HG03060 (cell line): ENCODE results near the gene PSMC3IP.

Experiments used
- ATAC-seq: cut with Tn5 transposase; IDR thresholded peaks from one replicate; pipeline ENCODE4 v1.9.1; 2021; ENCODE audit warnings: low read depth, moderate number of reproducible peaks; ENCODE audit not compliant: unreplicated experiment

PSMC3IP gene

DNA sequence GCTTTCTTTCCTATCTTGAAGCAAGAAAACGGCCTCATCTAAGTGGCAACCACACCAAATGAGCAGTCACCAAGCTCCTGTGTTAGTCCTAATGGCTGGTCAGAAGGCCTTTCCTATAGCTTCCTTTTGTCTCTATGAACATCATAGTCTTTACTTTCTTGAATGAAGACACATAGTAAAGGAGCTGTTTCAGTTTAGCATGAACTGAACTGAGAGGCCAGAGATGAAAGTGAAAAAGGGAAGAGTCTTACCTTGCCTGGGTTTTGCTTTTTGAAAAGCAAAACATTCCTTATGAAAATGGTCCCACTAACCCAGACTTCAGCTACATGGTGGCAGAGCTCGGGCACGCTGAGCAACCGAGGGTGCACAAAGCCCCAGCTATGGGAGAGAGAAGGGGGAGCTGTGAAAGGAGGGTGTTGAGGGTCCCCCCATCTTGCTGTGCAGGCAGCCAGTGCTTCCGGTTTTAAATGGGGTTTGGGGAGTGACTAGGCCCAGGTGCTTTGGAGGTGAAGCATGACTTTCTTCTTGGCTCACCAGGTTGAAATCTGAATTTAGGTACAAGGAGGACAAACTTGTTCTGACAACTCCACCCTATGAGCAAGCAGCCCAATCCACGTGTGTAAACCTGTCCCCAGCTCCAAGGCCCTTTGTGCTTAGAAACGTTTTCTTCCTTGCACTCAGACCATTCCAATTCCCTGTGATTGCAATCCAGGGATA, 9.1 kb upstream of the PSMC3IP start:
- ATAC-seq = no peak

- ATAC-seq = no peak
These were observed 7.8 kb upstream of the PSMC3IP start for GRCh38 chr17:42585353-42585752.

DNA sequence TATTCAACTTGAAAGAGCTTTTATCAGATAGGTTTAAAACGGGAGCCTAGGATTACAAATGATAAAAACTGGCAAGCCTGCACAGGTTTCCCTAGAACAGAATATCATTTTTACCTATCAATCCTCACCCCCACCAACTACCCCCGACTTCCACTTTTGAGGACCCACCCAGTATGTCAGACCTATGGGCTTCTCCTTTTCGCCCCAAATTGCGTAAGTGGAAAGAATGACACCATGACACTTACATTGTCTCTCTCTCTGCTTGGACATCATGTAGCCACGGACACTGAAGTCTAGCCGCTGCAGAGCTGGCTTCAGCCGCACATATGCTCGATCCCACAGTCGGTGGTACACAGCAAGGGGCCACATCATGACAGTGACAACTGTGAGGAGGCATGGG, 7.4 kb upstream of the PSMC3IP start:
- no peak for ATAC-seq

- ATAC-seq = no peak
These were observed 4.3 kb upstream of the PSMC3IP start for GRCh38 chr17:42581744-42582270.

GRCh38 chr17:42579794-42580551, 2.4 kb upstream of the PSMC3IP start:
- no peak for ATAC-seq

GRCh38 chr17:42578282-42578869, 847 bp upstream of the PSMC3IP start:
- ATAC-seq = no peak

DNA sequence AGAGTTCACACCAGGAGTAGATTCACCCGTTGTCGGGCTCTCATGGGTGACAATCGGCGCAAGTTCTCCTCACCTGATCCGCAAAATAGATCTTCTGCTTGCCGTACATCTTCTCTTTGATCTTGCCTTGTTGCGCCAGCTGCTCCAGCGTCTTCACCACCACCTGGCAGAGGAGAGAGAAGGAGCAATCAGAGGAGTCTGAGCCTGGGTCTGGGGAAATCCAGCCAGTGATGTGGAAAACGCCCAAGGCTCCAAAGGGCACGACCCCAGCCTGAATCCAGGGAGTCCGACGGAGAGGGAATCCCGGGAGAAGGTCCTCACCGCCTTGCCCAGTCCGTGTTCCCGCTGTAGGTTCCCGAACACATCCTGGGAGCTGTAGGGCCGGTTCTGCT, 393 bp downstream of the PSMC3IP start:
- ATAC-seq = no peak

GRCh38 chr17:42574463-42574862, 3.1 kb downstream of the PSMC3IP start:
- ATAC-seq = no peak

GRCh38 chr17:42573095-42573494, 4.4 kb downstream of the PSMC3IP start:
- ATAC-seq = no peak

DNA sequence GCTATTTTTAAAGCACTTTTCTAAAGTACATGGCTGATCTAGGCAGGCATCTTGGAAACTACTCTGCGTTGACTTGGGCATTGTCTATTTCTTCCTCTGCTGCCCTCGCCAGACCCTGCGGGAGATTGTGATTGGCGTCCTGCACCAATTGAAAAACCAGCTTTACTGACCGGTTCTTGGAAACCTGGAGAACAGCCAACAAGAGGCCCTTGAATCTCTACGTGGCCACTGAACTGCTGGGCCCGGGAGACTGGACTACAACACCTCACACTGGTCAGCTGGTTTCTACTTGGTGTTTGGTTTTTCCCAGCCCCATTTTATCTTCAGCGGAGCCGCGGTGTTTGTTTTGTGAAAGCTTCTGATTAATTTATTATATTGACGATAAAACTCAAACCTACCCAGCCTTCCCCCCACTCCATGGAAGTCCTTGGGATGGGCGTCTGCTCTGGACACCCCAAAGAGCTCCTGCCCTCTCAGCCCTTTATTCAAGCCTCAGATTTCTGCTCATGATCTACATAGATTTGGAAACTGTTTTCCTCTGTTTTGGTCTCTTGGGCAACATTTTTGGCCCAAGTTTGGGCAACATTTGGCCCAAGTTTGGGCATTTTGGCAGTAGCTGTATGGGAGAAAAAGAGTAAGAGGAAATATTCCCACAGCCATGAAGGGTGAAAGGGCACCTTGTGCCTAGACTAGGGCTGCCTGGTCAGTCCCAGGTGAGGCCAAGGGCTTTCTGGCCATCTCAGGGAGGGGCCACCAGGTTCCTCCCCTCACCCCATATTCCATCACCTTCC, 5.9 kb downstream of the PSMC3IP start:
- no peak for ATAC-seq

DNA sequence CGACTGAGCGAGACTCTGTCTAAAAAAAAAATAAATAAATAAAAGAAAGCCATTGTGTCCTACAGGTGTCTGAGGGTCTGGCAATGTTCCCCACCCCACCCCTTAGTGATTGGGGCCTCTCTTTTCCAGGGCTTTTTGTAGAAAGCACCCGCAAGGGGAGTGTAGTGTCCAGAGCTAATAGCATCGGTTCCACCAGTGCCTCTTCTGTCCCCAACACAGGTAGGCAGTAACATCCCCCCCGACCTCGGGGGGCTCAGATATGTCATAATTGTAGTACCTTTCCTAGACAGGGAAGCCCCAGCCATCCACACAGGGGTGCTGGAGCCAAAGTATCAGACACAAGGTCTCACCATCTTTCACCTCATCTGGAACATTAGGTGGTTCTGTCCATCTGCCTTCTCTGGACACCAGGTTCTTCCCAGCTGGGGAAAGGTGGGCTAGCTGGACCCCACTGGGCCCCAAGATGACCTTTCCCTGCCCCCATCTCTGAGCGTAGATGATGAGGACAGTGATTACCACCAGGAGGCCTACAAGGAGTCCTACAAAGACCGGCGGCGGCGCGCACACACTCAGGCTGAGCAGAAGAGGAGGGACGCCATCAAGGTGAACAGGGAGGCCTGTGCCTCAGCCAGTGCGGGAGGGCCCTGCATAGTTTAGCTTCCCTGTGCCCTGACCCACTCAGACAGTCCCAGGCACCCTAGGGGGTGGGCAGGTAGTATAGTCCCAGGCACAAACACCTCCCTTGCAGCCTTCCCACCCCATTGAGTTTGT, 9.0 kb downstream of the PSMC3IP start:
- no peak for ATAC-seq

DNA sequence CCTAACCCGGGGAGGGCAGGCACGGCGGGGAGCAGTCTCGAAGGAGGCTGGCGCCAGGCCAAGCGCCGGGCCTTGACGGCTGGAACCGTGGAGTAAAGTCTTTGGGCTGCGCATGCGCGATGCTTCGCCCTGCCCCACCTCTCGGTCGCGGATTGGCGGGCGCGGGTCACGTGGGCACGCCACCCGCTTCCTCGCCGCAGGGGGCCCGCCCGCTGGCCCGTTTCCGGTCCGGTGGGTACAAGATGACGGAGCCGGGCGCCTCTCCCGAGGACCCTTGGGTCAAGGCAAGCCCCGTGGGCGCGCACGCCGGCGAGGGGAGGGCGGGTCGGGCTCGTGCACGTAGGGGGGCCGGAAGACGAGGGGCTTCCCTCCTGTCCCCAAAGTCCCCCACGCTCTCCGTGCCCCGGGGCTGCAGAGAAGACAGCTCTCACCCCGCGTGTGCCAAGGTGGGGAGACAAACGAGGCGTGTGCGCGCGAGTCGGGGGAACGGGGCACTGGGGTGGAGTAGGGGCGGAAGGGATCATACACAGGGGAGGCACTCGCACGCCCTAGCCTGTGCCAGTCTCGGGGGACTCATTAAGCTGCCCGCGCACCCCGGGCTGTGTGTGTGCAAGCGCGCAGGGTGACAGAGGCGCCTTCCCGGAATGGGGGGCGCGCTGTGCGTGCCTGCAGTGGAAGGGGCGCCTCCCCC, 10.5 kb downstream of the PSMC3IP start, which contains the start of gene MLX:
MLX (plus strand) TSS at position 218 of the 691 bp plus-strand sequence; CDS start at position 243, 25 bp downstream.
- no peak for ATAC-seq

DNA sequence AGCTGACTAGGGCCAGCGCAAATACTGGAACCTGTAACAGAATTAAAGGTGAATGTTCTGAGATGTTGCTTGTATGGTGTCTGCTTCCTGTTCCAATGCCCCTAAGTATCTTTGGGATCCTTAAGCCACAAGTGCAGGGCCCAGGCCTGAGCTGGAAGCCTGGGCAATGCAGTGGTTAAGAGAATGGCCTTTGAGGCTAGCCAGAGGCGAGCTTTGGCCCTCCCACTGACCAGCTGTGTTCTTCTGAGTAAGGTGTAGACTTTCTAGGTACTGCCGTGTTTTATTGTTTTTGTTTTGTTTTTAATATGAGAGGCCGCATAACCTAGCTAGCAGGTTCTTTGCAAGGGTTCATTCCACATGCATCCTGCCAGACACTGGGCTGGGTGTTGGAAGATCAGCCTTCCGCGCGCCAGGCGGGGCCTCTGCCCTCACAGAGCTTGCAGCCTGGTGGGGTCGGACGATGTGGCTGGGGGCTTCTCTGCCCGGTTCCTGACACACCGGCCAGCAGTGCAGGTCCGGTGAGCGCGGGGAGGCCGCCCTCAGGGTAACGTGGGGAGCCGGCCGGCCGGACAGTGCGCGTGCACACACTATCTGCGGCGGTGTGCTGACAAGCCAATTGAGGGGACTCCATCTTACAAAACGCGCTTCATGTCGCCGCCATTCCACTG, 11.2 kb downstream of the PSMC3IP start:
- ATAC-seq = no peak

DNA sequence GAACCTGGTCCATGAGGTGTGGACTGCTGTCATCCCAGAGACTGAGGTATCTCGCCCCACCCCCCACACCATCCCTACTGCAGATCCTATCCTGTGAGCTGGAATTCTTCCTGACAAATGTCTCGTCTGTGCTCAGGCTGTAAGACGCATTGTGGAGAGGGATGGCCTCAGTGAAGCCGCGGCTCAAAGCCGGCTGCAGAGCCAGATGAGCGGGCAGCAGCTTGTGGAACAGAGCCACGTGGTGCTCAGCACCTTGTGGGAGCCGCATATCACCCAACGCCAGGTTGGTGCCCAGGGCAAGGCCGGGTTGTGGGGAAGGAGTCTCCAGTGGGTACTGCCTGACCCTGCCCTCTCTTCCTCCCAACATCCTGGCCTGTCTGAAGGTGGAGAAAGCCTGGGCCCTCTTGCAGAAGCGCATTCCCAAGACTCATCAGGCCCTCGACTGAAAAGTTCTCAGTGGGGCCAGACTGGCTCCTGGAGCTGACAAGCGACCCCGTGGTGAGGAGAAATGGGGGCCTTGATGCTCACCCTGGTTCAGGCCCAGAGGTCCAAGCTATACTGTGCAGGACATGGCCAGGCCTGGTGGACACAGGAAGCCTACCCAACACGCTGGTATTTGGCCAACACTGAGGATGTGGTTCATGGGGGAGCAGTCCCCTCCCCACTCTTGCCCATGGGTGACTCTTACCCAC, 11.9 kb downstream of the PSMC3IP start:
- ATAC-seq = no peak

DNA sequence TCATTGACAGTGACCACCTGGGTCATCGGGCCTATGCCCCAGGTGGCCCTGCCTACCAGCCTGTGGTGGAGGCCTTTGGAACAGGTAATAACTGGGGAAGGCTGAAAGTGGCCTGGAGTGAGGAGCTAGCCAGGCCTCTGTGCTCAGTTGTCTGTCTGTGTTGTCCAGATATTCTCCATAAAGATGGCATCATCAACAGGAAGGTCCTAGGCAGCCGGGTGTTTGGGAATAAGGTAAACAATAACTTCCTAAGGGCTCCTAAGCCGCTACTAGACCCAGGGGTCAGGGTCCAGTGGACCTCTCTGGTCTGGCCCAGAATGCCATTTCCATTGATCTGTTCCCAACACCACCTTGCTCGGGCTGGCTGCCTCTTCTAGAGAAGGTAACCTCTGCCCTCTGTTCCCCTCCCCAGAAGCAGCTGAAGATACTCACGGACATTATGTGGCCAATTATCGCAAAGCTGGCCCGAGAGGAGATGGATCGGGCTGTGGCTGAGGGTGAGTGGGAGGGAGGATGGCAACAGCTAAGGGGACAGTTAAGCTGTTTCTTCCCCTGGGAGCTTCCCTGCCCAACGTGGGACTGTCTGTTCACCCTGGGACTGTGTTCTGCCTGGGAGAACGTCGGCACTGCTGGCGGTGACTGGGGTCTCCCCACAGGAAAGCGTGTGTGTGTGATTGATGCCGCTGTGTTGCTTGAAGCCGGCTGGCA, 12.6 kb downstream of the PSMC3IP start:
- ATAC-seq = no peak

GRCh38 chr17:42563950-42564349, 13.6 kb downstream of the PSMC3IP start:
- no peak for ATAC-seq

DNA sequence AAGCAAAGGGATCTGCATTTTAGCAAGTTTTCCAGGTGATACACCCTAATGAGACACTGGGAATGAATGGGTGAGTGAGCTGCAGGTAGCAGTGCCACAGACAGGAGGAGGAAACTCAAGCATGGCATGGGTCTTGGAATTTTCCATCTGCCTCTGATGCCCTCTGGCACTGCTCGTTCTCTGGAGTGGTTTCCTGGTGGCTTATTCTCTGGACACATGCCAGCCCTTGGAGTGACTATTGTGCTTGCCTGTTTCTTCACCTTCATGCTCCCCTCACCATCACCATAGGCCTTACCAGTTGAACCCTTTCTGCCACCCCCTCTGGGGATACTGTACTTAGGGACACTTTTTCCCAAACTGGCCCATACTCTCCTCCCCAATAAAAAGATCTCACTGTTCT, 14.0 kb downstream of the PSMC3IP start:
- ATAC-seq = no peak

DNA sequence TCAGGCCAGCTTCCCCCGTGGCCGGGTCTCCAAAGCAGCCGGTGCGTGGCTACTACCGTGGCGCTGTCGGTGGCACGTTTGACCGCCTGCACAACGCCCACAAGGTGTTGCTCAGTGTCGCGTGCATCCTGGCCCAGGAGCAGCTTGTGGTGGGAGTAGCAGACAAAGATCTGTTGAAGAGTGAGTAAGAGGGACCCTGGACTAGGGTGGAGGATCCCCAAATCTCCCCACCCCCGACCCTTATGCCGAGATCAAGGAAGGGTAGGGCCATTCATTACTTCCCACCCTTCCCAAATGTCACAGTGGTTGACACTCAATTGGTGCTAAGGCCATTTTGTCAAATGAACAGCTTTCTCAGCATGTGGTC, 14.4 kb downstream of the PSMC3IP start:
- no peak for ATAC-seq
